GM23248 (cell line): ENCODE data around the gene PAX6.

Experiments
- EZH2 ChIP-seq: fragments of 200-600 bp; sonication (generic); IDR thresholded peaks from 2 replicates; pipeline ENCODE4 v1.6.1; 2018; ENCODE audit warnings: antibody characterized with exemption, mild to moderate bottlenecking; ENCODE audit not compliant: insufficient read depth, poor library complexity, severe bottlenecking
- EZH2phosphoT487 ChIP-seq: fragments of 200-600 bp; sonication (generic); IDR thresholded peaks from 2 replicates; pipeline ENCODE4 v1.6.1; 2018; ENCODE audit warnings: antibody characterized with exemption, moderate library complexity, mild to moderate bottlenecking, low read depth; ENCODE audit not compliant: insufficient read depth

DNA sequence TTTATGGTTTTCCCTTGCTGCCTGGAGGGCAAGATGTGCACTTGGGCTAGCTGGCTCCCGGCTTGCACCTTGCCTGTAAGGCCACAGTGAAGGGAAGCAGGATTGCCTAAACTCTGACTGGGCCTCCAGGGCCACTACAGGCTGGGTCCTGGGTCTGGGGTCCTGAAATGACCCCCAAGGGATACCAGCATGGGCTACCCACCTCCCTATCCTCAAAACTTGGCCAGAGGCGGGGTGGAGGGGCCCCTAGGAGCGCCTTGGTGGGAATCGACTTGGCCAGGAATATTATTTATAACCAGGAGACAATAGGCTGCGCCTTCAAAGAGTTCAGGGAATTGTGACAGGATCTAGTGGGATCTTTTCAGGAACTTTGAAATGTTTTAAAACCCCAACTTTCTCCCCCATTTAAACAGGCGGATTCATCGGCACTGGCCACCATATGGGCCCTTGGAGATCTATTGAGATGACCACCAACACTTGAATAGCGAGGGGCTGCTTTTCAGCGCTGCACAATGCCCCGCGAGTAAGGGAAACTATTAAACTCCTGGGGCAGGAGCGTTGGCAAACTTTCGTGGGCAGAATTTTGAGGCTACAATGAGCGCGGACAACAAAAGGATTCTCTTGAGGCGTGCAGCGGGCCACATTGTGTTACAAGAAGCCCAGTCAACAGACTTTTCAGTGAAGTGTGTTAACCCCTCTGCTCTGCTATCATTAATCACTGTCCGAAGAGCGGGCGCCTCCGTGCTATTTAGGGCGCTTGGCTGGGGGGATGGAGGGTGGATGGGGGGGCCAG lies 15.2 kb downstream of the PAX6 start:
- TF ChIP-seq EZH2, result no peak
- TF ChIP-seq EZH2phosphoT487, result no peak
